ENCODE measurements around the gene CUX1.

CUX1 gene

GRCh38 chr7:101999393-101999792, 182.0 kb downstream of the CUX1 start:
- Histone ChIP-seq H2AFZ (ENCODE audit: low read depth) (no peak overlapping the region), H3K4me1 (ENCODE audit: low read depth, poor library complexity, severe bottlenecking) (peaks cover 23% of the 10 kb centered on the region), H3K4me3 (IDR thresholded peaks at IDR 0.05; ENCODE audit: insufficient read depth, low read depth, low read length) (no peak overlapping the region), H4K20me1 (ENCODE audit: insufficient read depth) (no peaks in the 10 kb centered on the region), H3K27me3 (ENCODE audit: insufficient read depth, low read depth) (no peaks in the 10 kb centered on the region), H3K9ac (no peak overlapping the region), H3K4me2 (no peak overlapping the region), H3K36me3 (ENCODE audit: insufficient read depth) (no peaks in the 10 kb centered on the region), H3K27ac (no peak overlapping the region), H3K79me2 (ENCODE audit: insufficient read depth, low read depth) (no peaks in the 10 kb centered on the region)
- TF ChIP-seq CTCF (conservative IDR thresholded peaks at IDR 0.05; ENCODE audit: low read depth, low read length), result no peak

GRCh38 chr7:102000123-102000522, 182.7 kb downstream of the CUX1 start:
- H4K20me1 ChIP-seq (ENCODE audit: insufficient read depth), result no peaks in the 10 kb centered on the region
- no peak overlapping the region for H3K4me3 ChIP-seq (IDR thresholded peaks at IDR 0.05; ENCODE audit: insufficient read depth, low read depth, low read length)
- no peak overlapping the region for H3K4me2 ChIP-seq
- H3K9ac ChIP-seq, result no peak overlapping the region
- H3K27me3 ChIP-seq (ENCODE audit: insufficient read depth, low read depth), result no peaks in the 10 kb centered on the region
- no peak overlapping the region for H3K27ac ChIP-seq
- H3K4me1 ChIP-seq (ENCODE audit: low read depth, poor library complexity, severe bottlenecking), result peaks cover 15% of the 10 kb centered on the region
- no peak overlapping the region for H2AFZ ChIP-seq (ENCODE audit: low read depth)
- H3K36me3 ChIP-seq (ENCODE audit: insufficient read depth), result no peaks in the 10 kb centered on the region
- no peak for TF ChIP-seq CTCF (conservative IDR thresholded peaks at IDR 0.05; ENCODE audit: low read depth, low read length)
- H3K79me2 ChIP-seq (ENCODE audit: insufficient read depth, low read depth), result no peaks in the 10 kb centered on the region

- H3K4me2 ChIP-seq, result no peak overlapping the region
- H3K79me2 ChIP-seq (ENCODE audit: insufficient read depth, low read depth), result no peaks in the 10 kb centered on the region
- H3K27ac ChIP-seq, result no peak overlapping the region
- no peaks in the 10 kb centered on the region for H3K4me1 ChIP-seq (ENCODE audit: low read depth, poor library complexity, severe bottlenecking)
- no peak overlapping the region for H2AFZ ChIP-seq (ENCODE audit: low read depth)
- no peak for TF ChIP-seq CTCF (conservative IDR thresholded peaks at IDR 0.05; ENCODE audit: low read depth, low read length)
- H4K20me1 ChIP-seq (ENCODE audit: insufficient read depth), result no peaks in the 10 kb centered on the region
- no peaks in the 10 kb centered on the region for H3K27me3 ChIP-seq (ENCODE audit: insufficient read depth, low read depth)
- H3K4me3 ChIP-seq (IDR thresholded peaks at IDR 0.05; ENCODE audit: insufficient read depth, low read depth, low read length), result no peak overlapping the region
- no peaks in the 10 kb centered on the region for H3K36me3 ChIP-seq (ENCODE audit: insufficient read depth)
- no peak overlapping the region for H3K9ac ChIP-seq
Measured at GRCh38 chr7:102004229-102004628, 186.8 kb downstream of the CUX1 start.

GRCh38 chr7:102004848-102005247, 187.4 kb downstream of the CUX1 start:
- Histone ChIP-seq H2AFZ (ENCODE audit: low read depth) (no peak overlapping the region), H3K27me3 (ENCODE audit: insufficient read depth, low read depth) (no peaks in the 10 kb centered on the region), H3K79me2 (ENCODE audit: insufficient read depth, low read depth) (no peaks in the 10 kb centered on the region), H3K4me1 (ENCODE audit: low read depth, poor library complexity, severe bottlenecking) (no peaks in the 10 kb centered on the region), H4K20me1 (ENCODE audit: insufficient read depth) (no peaks in the 10 kb centered on the region), H3K36me3 (ENCODE audit: insufficient read depth) (no peaks in the 10 kb centered on the region), H3K4me2 (no peak overlapping the region), H3K27ac (no peak overlapping the region), H3K4me3 (IDR thresholded peaks at IDR 0.05; ENCODE audit: insufficient read depth, low read depth, low read length) (no peak overlapping the region), H3K9ac (no peak overlapping the region)
- TF ChIP-seq CTCF (conservative IDR thresholded peaks at IDR 0.05; ENCODE audit: low read depth, low read length), result no peak

Data from KMS-11 (cell line).